Left colon (tissue), 2 donors: ENCODE data around the gene NRG3. TPM values are rescaled to one million over a fixed set of nuclear protein-coding genes. Genes with fewer than 3 reads are reported as not detected.
"Not testable (repeated sequence)": the region's sequence is repeated elsewhere in the genome, so short reads cannot be mapped to it uniquely, and the experiment has no call there.

Experiments
- ATAC-seq: fragments of 200-7000 bp; cut with Tn5 transposase; one replicate; pipeline ENCODE4 v1.9.1; 2020; ENCODE audit warnings: mild to moderate bottlenecking, moderate library complexity
- DNase-seq, 2 donors: peaks; one replicate each; pipeline ENCODE4 v3.0.0-alpha.2; 2020
- intact Hi-C, 2 donors: fragments of 100-400 bp; cut with DNase I in 1 of 2; cut with micrococcal nuclease in 1 of 2; formaldehyde crosslinking; loops; one replicate each; pipeline versions ENCODE4 v1.11.2 to v1.14.0; 2022; cut with DNase I, micrococcal nuclease
- total RNA-seq, 2 donors: library from RNA; stranded (reverse); fragmentation: NEBNext Ultra II Directional; extraction: Animal tissue kit (Norgen Biotek cat#: 25700); gene quantifications; one replicate each; pipeline ENCODE4 v1.2.1, GENCODE V29; 2021
- donor health status: DM: no; HTN: no; CAD: no.
- donor health status: DM: yes; HTN: yes; CAD: no.

The NRG3 gene
- total RNA-seq, 2 donors from 2014 or later, result 0.11 to 0.18 TPM

- ATAC-seq (no peak), DNase-seq (no peak)
- intact Hi-C loops, result no loop called here
These were observed 181.4 kb downstream of the NRG3 start for GRCh38 chr10:82056391-82056790.

- DNase-seq, ATAC-seq, intact Hi-C loops: not testable (repeated sequence)
These were observed 192.2 kb downstream of the NRG3 start for GRCh38 chr10:82067192-82067591.

GRCh38 chr10:82068501-82068900, 193.5 kb downstream of the NRG3 start:
- DNase-seq, result no peak
- intact Hi-C loops, result no loop called here
- ATAC-seq, result no peak

GRCh38 chr10:82071231-82071630, 196.2 kb downstream of the NRG3 start:
- ATAC-seq (no peak), DNase-seq (no peak)
- intact Hi-C loops, result no loop called here

GRCh38 chr10:82072124-82072523, 197.1 kb downstream of the NRG3 start:
- intact Hi-C loops, result no loop called here
- DNase-seq (no peak), ATAC-seq (no peak)

GRCh38 chr10:82075605-82076004, 200.6 kb downstream of the NRG3 start:
- ATAC-seq, result no peak
- DNase-seq, result no peak
- intact Hi-C loops, result no loop called here

- DNase-seq (no peak), ATAC-seq (no peak)
- intact Hi-C loops, result no loop called here
These were observed 209.5 kb downstream of the NRG3 start for GRCh38 chr10:82084496-82084895.

- no peak for DNase-seq
- ATAC-seq, result no peak
- intact Hi-C loops, result no loop called here
These were observed 209.9 kb downstream of the NRG3 start for GRCh38 chr10:82084904-82085303.

GRCh38 chr10:82089327-82089726, 214.3 kb downstream of the NRG3 start:
- ATAC-seq, result no peak
- intact Hi-C loops, result no loop called here

GRCh38 chr10:82091413-82091812, 216.4 kb downstream of the NRG3 start:
- DNase-seq (no peak), ATAC-seq (no peak)
- intact Hi-C loops, result no loop called here

More at GRCh38 chr10:82089327-82089726, 214.3 kb downstream of the NRG3 start:
- no peak for DNase-seq

GRCh38 chr10:82092111-82092510, 217.1 kb downstream of the NRG3 start:
- intact Hi-C loops, result no loop called here
- DNase-seq, result no peak

GRCh38 chr10:82124713-82125112, 249.7 kb downstream of the NRG3 start:
- intact Hi-C loops, result no loop called here
- ATAC-seq (no peak), DNase-seq (no peak)

More at GRCh38 chr10:82092111-82092510, 217.1 kb downstream of the NRG3 start:
- ATAC-seq, result no peak

- no peak for ATAC-seq
- intact Hi-C loops, result no loop called here
- DNase-seq, result no peak
These were observed 253.5 kb downstream of the NRG3 start for GRCh38 chr10:82128527-82128926.

- DNase-seq (no peak), ATAC-seq (no peak)
- intact Hi-C loops, result no loop called here
These were observed 261.1 kb downstream of the NRG3 start for GRCh38 chr10:82136103-82136502.

GRCh38 chr10:82144153-82144552, 269.2 kb downstream of the NRG3 start:
- no peak for DNase-seq
- intact Hi-C loops, result no loop called here
- ATAC-seq, result no peak

- DNase-seq, result no peak
- intact Hi-C loops, result no loop called here
- ATAC-seq, result no peak
These were observed 273.8 kb downstream of the NRG3 start for GRCh38 chr10:82148764-82149163.

GRCh38 chr10:82149674-82150073, 274.7 kb downstream of the NRG3 start:
- DNase-seq (no peak), ATAC-seq (no peak)
- intact Hi-C loops, result no loop called here

GRCh38 chr10:82150123-82150900, 275.3 kb downstream of the NRG3 start:
- no peak for ATAC-seq
- DNase-seq, result peak in 1 of 2 donors; percentile 28
- intact Hi-C loops, result no loop called here

GRCh38 chr10:82160307-82160706, 285.3 kb downstream of the NRG3 start:
- no peak for DNase-seq
- intact Hi-C loops, result no loop called here
- ATAC-seq, result no peak

- intact Hi-C loops, result no loop called here
- DNase-seq (no peak), ATAC-seq (no peak)
These were observed 286.3 kb downstream of the NRG3 start for GRCh38 chr10:82161264-82161663.
